WERI-Rb-1 (cell line): ENCODE results near the gene PNKD.
A peak's percentile ranks its signal among the peaks of the same experiment; 100 is the strongest.

ENCODE experiments used
- DNase-seq: peaks from one replicate; pipeline ENCODE4 v3.0.0-alpha.2; 2020
- H3K27ac ChIP-seq: fragments of 250-450 bp; sonication (Bioruptor Pico); 2 replicates; pipeline ENCODE4 v1.5.1; 2020; ENCODE audit warnings: mild to moderate bottlenecking, moderate library complexity
- H3K27me3 ChIP-seq: fragments of 250-450 bp; sonication (Bioruptor Pico); 2 replicates; pipeline ENCODE4 v1.5.1; 2021; ENCODE audit warnings: mild to moderate bottlenecking, low read depth, moderate library complexity; ENCODE audit not compliant: insufficient read depth, severe bottlenecking
- H3K36me3 ChIP-seq: fragments of 250-450 bp; sonication (Bioruptor Pico); 2 replicates; pipeline ENCODE4 v1.5.1; 2020; ENCODE audit warnings: mild to moderate bottlenecking, moderate library complexity
- H3K4me3 ChIP-seq: 2 replicates; pipeline ENCODE4 v1.5.1; 2011; ENCODE audit warnings: low read depth, mild to moderate bottlenecking, control low read depth, low read length
- H3K9me3 ChIP-seq: fragments of 250-450 bp; sonication (Bioruptor Pico); 2 replicates; pipeline ENCODE4 v1.5.1; 2021; ENCODE audit warnings: mild to moderate bottlenecking, moderate library complexity; ENCODE audit not compliant: severe bottlenecking
- TF ChIP-seq, protein P1 (sequence below): IDR thresholded peaks from 2 replicates; pipeline ENCODE4 v1.5.1; 2011; ENCODE audit warnings: low read depth, mild to moderate bottlenecking, control low read depth, inconsistent platforms, low read length

Gene PNKD

GRCh38 chr2:218261423-218262236 is 8.7 kb upstream of the PNKD start:
- Histone ChIP-seq H3K27ac (peak overlapping the region; percentile 12; the same call in 1 of the 2 replicates), H3K36me3 (peaks cover 21% of the 10 kb centered on the region), H3K27me3 (no peaks in the 10 kb centered on the region), H3K9me3 (no peaks in the 10 kb centered on the region), H3K4me3 (no peak overlapping the region)
- DNase-seq, result peak; percentile 48
- TF ChIP-seq, protein P1, sequence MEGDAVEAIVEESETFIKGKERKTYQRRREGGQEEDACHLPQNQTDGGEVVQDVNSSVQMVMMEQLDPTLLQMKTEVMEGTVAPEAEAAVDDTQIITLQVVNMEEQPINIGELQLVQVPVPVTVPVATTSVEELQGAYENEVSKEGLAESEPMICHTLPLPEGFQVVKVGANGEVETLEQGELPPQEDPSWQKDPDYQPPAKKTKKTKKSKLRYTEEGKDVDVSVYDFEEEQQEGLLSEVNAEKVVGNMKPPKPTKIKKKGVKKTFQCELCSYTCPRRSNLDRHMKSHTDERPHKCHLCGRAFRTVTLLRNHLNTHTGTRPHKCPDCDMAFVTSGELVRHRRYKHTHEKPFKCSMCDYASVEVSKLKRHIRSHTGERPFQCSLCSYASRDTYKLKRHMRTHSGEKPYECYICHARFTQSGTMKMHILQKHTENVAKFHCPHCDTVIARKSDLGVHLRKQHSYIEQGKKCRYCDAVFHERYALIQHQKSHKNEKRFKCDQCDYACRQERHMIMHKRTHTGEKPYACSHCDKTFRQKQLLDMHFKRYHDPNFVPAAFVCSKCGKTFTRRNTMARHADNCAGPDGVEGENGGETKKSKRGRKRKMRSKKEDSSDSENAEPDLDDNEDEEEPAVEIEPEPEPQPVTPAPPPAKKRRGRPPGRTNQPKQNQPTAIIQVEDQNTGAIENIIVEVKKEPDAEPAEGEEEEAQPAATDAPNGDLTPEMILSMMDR, result no peak

GRCh38 chr2:218262237-218262600 is 8.1 kb upstream of the PNKD start:
- TF ChIP-seq, protein P1, result no peak
- Histone ChIP-seq H3K27ac (peak overlapping the region; percentile 12; the same call in 1 of the 2 replicates), H3K9me3 (no peaks in the 10 kb centered on the region), H3K36me3 (peaks cover 27% of the 10 kb centered on the region), H3K4me3 (no peak overlapping the region), H3K27me3 (no peaks in the 10 kb centered on the region)
- DNase-seq, result no peak

GRCh38 chr2:218262631-218263586 is 7.4 kb upstream of the PNKD start:
- TF ChIP-seq, protein P1, result no peak
- no peak for DNase-seq
- H3K27me3 ChIP-seq, result no peaks in the 10 kb centered on the region
- peaks cover 32% of the 10 kb centered on the region for H3K36me3 ChIP-seq
- no peak overlapping the region for H3K27ac ChIP-seq
- no peak overlapping the region for H3K4me3 ChIP-seq
- H3K9me3 ChIP-seq, result no peaks in the 10 kb centered on the region

DNA sequence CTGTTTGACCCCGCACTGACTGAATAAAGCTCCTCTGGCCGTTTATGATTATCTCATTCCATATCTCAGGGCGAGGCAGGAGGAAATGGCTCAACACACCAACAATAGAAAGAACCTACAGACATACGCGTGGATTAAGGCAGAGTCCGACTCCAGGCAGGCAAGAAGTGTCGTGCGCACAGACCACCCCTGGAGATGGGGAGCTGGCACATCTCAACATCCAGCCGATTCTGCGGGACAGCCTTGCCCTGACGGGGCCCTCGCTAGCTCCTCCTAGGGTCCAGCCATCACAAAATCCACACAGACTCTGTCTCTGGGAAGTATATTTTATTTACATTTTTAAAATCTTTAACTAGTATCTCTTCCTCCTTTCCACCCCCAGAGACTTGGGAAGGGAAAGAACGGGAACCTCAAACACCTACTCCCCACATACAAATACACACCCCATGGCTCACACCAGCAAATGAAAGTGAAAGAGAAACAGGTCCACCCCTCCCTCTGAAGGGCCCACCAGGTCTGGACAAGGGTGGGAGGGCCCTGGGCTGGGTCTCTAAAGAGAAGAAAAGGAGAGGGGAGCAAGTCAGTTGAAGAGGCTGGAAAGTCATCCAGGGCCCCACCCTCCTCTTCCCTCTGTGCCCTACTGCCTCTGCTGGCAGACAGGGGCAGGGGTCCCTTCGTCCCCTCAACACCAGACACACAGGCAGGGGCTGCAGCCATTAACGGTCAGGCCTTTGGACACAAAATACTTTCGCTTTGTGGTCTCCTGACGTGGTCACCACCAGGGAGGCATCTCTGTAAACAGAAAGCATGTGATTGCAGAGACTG is 6.3 kb upstream of the PNKD start:
- no peaks in the 10 kb centered on the region for H3K27me3 ChIP-seq
- no peaks in the 10 kb centered on the region for H3K9me3 ChIP-seq
- TF ChIP-seq, protein P1, result no peak
- H3K4me3 ChIP-seq, result no peak overlapping the region
- no peak overlapping the region for H3K27ac ChIP-seq
- peaks cover 35% of the 10 kb centered on the region for H3K36me3 ChIP-seq
- DNase-seq, result no peak

GRCh38 chr2:218264773-218265561 is 5.4 kb upstream of the PNKD start:
- H3K9me3 ChIP-seq, result no peaks in the 10 kb centered on the region
- peaks cover 35% of the 10 kb centered on the region for H3K36me3 ChIP-seq
- H3K4me3 ChIP-seq, result no peak overlapping the region
- H3K27me3 ChIP-seq, result no peaks in the 10 kb centered on the region
- TF ChIP-seq, protein P1, result no peak
- DNase-seq, result no peak
- no peak overlapping the region for H3K27ac ChIP-seq
